Gastrocnemius medialis (tissue), 4 donors: ENCODE data around the gene COL1A2. TPM values are rescaled to one million over a fixed set of nuclear protein-coding genes. Genes with fewer than 3 reads are reported as not detected.

Experiments
- ATAC-seq, 2 donors: fragments of 150-250 bp; one replicate each; pipeline ENCODE4 v1.9.1; 2016
- DNase-seq, 2 donors: peaks; one replicate each; pipeline ENCODE4 v3.0.0-alpha.2; 2019
- H3K27ac ChIP-seq, 4 donors: fragments of 200-600 bp; sonication (generic); 1 replicate in 1 of 4; 2 replicates in 3 of 4; pipeline ENCODE4 v1.5.1; 2016 to 2018; ENCODE audit warnings: mild to moderate bottlenecking in 2 of 4, moderate library complexity in 1 of 4
- H3K27me3 ChIP-seq, 3 donors: fragments of 200-600 bp; sonication (generic) in 2 of 3; 1 replicate in 1 of 3; 2 replicates in 2 of 3; pipeline versions ENCODE4 v1.5.1 to v1.6.0; 2016 to 2019; ENCODE audit warnings: mild to moderate bottlenecking in 1 of 3, moderate library complexity in 1 of 3
- H3K36me3 ChIP-seq, 2 donors: fragments of 200-600 bp; sonication (generic) in 1 of 2; one replicate each; pipeline ENCODE4 v1.5.1; 2017 to 2018
- H3K4me1 ChIP-seq, 2 donors: fragments of 200-600 bp; sonication (generic) in 1 of 2; one replicate each; pipeline ENCODE4 v1.5.1; 2016 to 2017; ENCODE audit warnings: mild to moderate bottlenecking in 2 of 2
- H3K4me3 ChIP-seq, 4 donors: fragments of 200-600 bp; sonication (generic) in 3 of 4; 1 replicate in 1 of 4; 2 replicates in 3 of 4; pipeline ENCODE4 v1.5.1; 2016 to 2019; ENCODE audit warnings: mild to moderate bottlenecking in 2 of 4
- H3K9me3 ChIP-seq, 3 donors: fragments of 200-600 bp; sonication (generic) in 2 of 3; 1 replicate in 1 of 3; 2 replicates in 2 of 3; pipeline ENCODE4 v1.5.1; 2016 to 2019
- CTCF ChIP-seq, 5 experiments: fragments of 450-650 bp in 3 of 5; fragments of 200-600 bp in 2 of 5; sonication (generic) in 2 of 5; IDR thresholded peaks in 4 of 5; conservative IDR thresholded peaks in 1 of 5; 1 replicate in 4 of 5; 2 replicates in 1 of 5; pipeline ENCODE4 v1.5.1; 2016 to 2019; ENCODE audit warnings: antibody characterized with exemption in 5 of 5, mild to moderate bottlenecking in 3 of 5, moderate library complexity in 3 of 5
- POLR2A ChIP-seq, 2 donors: fragments of 450-650 bp; IDR thresholded peaks; one replicate each; pipeline ENCODE4 v1.6.1; 2017; ENCODE audit warnings: antibody characterized with exemption in 2 of 2, mild to moderate bottlenecking in 2 of 2, moderate library complexity in 2 of 2
- in situ Hi-C, 4 donors: fragments of 200-750 bp; cut with MboI; loops; one replicate each; pipeline versions ENCODE4 v1.15.0 to v1.8.0; 2017; ENCODE audit warnings: low sequenced_read_pairs in 4 of 4
- intact Hi-C: fragments of 100-400 bp; cut with DNase I; formaldehyde crosslinking; loops from one replicate; pipeline ENCODE4 v1.15.1; 2023; ENCODE audit warnings: low total_unique reads
- total RNA-seq, 4 donors: library from RNA; depleted of rRNA; stranded (reverse); fragments of >200 nt; gene quantifications; one replicate each; pipeline versions ENCODE4 v1.1.0 to v1.2.3, GENCODE V29; 2016

The COL1A2 gene
- total RNA-seq, 4 donors from 2014 or later, result 11.2 to 43.6 (median 18.7) TPM

- H3K36me3 ChIP-seq, result no peaks in the 10 kb centered on the region
- intact Hi-C loops (no loop called here), in situ Hi-C loops (loop anchor here in 2 of 4 donors (10.0 kb wide), 1 partner anchor 97 kb away; no protein-coding TSS in a partner anchor)
- H3K4me3 ChIP-seq, result no peak overlapping the region
- DNase-seq, result no peak
- no peak for TF ChIP-seq POLR2A (IDR thresholded peaks at IDR 0.05)
- TF ChIP-seq CTCF (IDR thresholded peaks at IDR 0.05 in 4 of 5, conservative IDR thresholded peaks at IDR 0.05 in 1 of 5), result no peak
- H3K9me3 ChIP-seq, result no peaks in the 10 kb centered on the region
- H3K27me3 ChIP-seq, result peaks cover 7 to 27% (median 16%) of the 10 kb centered on the region in 3 donors
- peak overlapping the region; percentile 3 to 51 (median 41) for H3K27ac ChIP-seq
- ATAC-seq, result no peak
- peaks cover 0 to 5% of the 10 kb centered on the region in 2 donors for H3K4me1 ChIP-seq
These were observed 2.8 kb upstream of the COL1A2 start for GRCh38 chr7:94391726-94392392.

GRCh38 chr7:94392393-94392786 is 2.3 kb upstream of the COL1A2 start:
- Histone ChIP-seq H3K9me3 (no peaks in the 10 kb centered on the region), H3K27me3 (peaks cover 9 to 32% (median 16%) of the 10 kb centered on the region in 3 donors), H3K36me3 (no peaks in the 10 kb centered on the region), H3K4me3 (no peak overlapping the region), H3K4me1 (peaks cover 0 to 5% of the 10 kb centered on the region in 2 donors), H3K27ac (peak overlapping the region in 2 of 4 donors; percentile 42 to 51)
- DNase-seq (no peak), ATAC-seq (no peak)
- intact Hi-C loops, result no loop called here
- TF ChIP-seq CTCF (IDR thresholded peaks at IDR 0.05 in 4 of 5, conservative IDR thresholded peaks at IDR 0.05 in 1 of 5) (no peak), POLR2A (IDR thresholded peaks at IDR 0.05) (no peak)
- in situ Hi-C loops, result loop anchor here in 2 of 4 donors (10.0 kb wide), 1 partner anchor 98 kb away; no protein-coding TSS in a partner anchor

- Histone ChIP-seq H3K36me3 (no peaks in the 10 kb centered on the region), H3K9me3 (no peaks in the 10 kb centered on the region), H3K4me3 (peak overlapping the region in 1 of 4 donors; percentile 55), H3K27me3 (peaks cover 14 to 35% (median 16%) of the 10 kb centered on the region in 3 donors), H3K27ac (peak overlapping the region; percentile 61 to 75 (median 67)), H3K4me1 (peaks cover 0 to 5% of the 10 kb centered on the region in 2 donors)
- intact Hi-C loops (loop anchor here (2.0 kb wide), 2 partner anchors 97 to 105 kb away; no protein-coding TSS in a partner anchor), in situ Hi-C loops (loop anchor here in 2 of 4 donors (10.0 kb wide), 1 partner anchor 99 kb away; no protein-coding TSS in a partner anchor)
- TF ChIP-seq CTCF (IDR thresholded peaks at IDR 0.05 in 4 of 5, conservative IDR thresholded peaks at IDR 0.05 in 1 of 5) (no peak), POLR2A (IDR thresholded peaks at IDR 0.05) (no peak)
- ATAC-seq (no peak), DNase-seq (no peak)
These were observed 1.2 kb upstream of the COL1A2 start for GRCh38 chr7:94393246-94394108.

GRCh38 chr7:94394109-94394436 is 622 bp upstream of the COL1A2 start:
- intact Hi-C loops (loop anchor here (2.0 kb wide), 2 partner anchors 97 to 105 kb away; no protein-coding TSS in a partner anchor), in situ Hi-C loops (loop anchor here in 2 of 4 donors (10.0 kb wide), 1 partner anchor 99 kb away; no protein-coding TSS in a partner anchor)
- Histone ChIP-seq H3K4me3 (peak overlapping the region; percentile 44 to 55 (median 54)), H3K27me3 (peaks cover 14 to 36% (median 16%) of the 10 kb centered on the region in 3 donors), H3K27ac (peak overlapping the region; percentile 61 to 75 (median 67)), H3K9me3 (no peaks in the 10 kb centered on the region), H3K4me1 (peaks cover 0 to 5% of the 10 kb centered on the region in 2 donors), H3K36me3 (no peaks in the 10 kb centered on the region)
- ATAC-seq, result no peak
- no peak for DNase-seq
- no peak for TF ChIP-seq CTCF (IDR thresholded peaks at IDR 0.05 in 4 of 5, conservative IDR thresholded peaks at IDR 0.05 in 1 of 5)
